ENCODE measurements around the gene CCDC122.

DNA sequence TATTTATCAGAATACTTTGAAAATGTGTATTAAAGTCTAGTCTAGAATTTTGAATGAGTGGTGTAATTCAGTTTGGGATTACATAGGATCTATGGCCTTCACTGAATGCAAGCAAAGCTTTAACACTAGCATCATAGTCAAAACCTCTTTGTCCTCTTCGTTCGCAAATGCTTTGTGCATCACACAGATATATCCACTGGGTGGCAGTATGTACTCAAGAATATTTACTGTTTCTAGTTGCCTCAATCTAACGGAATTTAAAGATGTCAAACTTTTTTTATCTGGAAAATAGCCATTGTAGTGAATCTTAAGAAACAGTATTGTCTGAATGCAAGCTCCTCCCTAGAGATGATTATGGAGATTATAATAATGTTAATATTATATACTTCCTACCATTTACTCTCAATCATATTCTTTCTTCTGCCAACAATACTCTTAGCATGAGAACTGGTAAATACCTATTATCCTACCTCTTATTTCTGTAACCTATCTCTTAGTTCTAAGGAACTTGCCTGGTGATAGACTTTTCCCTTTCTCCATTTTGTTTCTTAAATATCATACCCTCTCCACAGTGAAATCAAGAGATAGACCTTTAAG, 26.0 kb upstream of the CCDC122 start:
- TF ChIP-seq, protein P1, sequence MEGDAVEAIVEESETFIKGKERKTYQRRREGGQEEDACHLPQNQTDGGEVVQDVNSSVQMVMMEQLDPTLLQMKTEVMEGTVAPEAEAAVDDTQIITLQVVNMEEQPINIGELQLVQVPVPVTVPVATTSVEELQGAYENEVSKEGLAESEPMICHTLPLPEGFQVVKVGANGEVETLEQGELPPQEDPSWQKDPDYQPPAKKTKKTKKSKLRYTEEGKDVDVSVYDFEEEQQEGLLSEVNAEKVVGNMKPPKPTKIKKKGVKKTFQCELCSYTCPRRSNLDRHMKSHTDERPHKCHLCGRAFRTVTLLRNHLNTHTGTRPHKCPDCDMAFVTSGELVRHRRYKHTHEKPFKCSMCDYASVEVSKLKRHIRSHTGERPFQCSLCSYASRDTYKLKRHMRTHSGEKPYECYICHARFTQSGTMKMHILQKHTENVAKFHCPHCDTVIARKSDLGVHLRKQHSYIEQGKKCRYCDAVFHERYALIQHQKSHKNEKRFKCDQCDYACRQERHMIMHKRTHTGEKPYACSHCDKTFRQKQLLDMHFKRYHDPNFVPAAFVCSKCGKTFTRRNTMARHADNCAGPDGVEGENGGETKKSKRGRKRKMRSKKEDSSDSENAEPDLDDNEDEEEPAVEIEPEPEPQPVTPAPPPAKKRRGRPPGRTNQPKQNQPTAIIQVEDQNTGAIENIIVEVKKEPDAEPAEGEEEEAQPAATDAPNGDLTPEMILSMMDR (IDR thresholded peaks at IDR 0.05), result peak; percentile 74 to 87 (median 82)
- no peak for TF ChIP-seq POLR2AphosphoS5 (IDR thresholded peaks at IDR 0.05)
- TF ChIP-seq POLR2A (IDR thresholded peaks at IDR 0.05), result no peak
